HEK293T (cell line): ENCODE measurements around the gene ZNF736.

Source experiments
- CTCF ChIA-PET: fragments of 350-600 bp; formaldehyde crosslinking; extraction: SDS; loops from one replicate; lab custom pipeline; 2021; ENCODE audit warnings: antibody characterized with exemption, inconsistent platforms; lab: Yijun Ruan, JAX
- POLR2A ChIA-PET: fragments of 350-600 bp; formaldehyde crosslinking; extraction: SDS; loops from one replicate; lab custom pipeline; 2020; ENCODE audit warnings: antibody characterized with exemption, inconsistent platforms; lab: Yijun Ruan, JAX
- DNase-seq: peaks from one replicate; pipeline ENCODE4 v3.0.0; 2012; ENCODE audit warnings: mixed read lengths; ENCODE audit errors: extremely low spot score
- ARNT ChIP-seq: fragments of 450-650 bp; IDR thresholded peaks from 2 replicates; pipeline ENCODE4 v1.6.1; 2017; ENCODE audit warnings: mild to moderate bottlenecking
- BHLHE40 ChIP-seq: fragments of 450-650 bp; IDR thresholded peaks from 2 replicates; pipeline ENCODE4 v1.6.1; 2016; ENCODE audit warnings: mild to moderate bottlenecking, moderate library complexity, borderline replicate concordance
- CTBP1 ChIP-seq: fragments of 450-650 bp; IDR thresholded peaks from 2 replicates; pipeline ENCODE4 v1.6.1; 2016; ENCODE audit warnings: borderline replicate concordance
- ELF4 ChIP-seq: fragments of 450-650 bp; IDR thresholded peaks from 2 replicates; pipeline ENCODE4 v1.6.1; 2017; ENCODE audit warnings: antibody characterized with exemption
- FOXA1 ChIP-seq: fragments of 450-650 bp; IDR thresholded peaks from 2 replicates; pipeline ENCODE4 v1.6.1; 2016; ENCODE audit warnings: mild to moderate bottlenecking
- FOXK2 ChIP-seq: fragments of 450-650 bp; IDR thresholded peaks from 2 replicates; pipeline ENCODE4 v1.6.1; 2016; ENCODE audit warnings: mild to moderate bottlenecking
- FOXM1 ChIP-seq: fragments of 450-650 bp; IDR thresholded peaks from 2 replicates; pipeline ENCODE4 v1.6.1; 2017; ENCODE audit warnings: mild to moderate bottlenecking, borderline replicate concordance
- HDGF ChIP-seq: fragments of 450-650 bp; IDR thresholded peaks from 2 replicates; pipeline ENCODE4 v1.6.1; 2017; ENCODE audit warnings: antibody characterized with exemption, borderline replicate concordance
- L3MBTL2 ChIP-seq: fragments of 450-650 bp; conservative IDR thresholded peaks from 2 replicates; pipeline ENCODE4 v1.6.1; 2016; ENCODE audit warnings: mild to moderate bottlenecking
- LEF1 ChIP-seq: fragments of 450-650 bp; IDR thresholded peaks from 2 replicates; pipeline ENCODE4 v1.6.1; 2017; ENCODE audit warnings: mild to moderate bottlenecking, borderline replicate concordance
- NFRKB ChIP-seq: fragments of 450-650 bp; IDR thresholded peaks from 2 replicates; pipeline ENCODE4 v1.6.1; 2016; ENCODE audit warnings: mild to moderate bottlenecking, moderate library complexity
- PKNOX1 ChIP-seq: fragments of 450-650 bp; IDR thresholded peaks from 2 replicates; pipeline ENCODE4 v1.6.1; 2016
- SP1 ChIP-seq: fragments of 450-650 bp; IDR thresholded peaks from 2 replicates; pipeline ENCODE4 v1.6.1; 2017
- SUZ12 ChIP-seq: fragments of 450-650 bp; IDR thresholded peaks from 2 replicates; pipeline ENCODE4 v1.6.1; 2016; ENCODE audit warnings: mild to moderate bottlenecking
- TARDBP ChIP-seq: fragments of 450-650 bp; IDR thresholded peaks from 2 replicates; pipeline ENCODE4 v1.6.1; 2016
- ZNF384 ChIP-seq: fragments of 450-650 bp; IDR thresholded peaks from 2 replicates; pipeline ENCODE4 v1.6.1; 2016

ZNF736 gene

GRCh38 chr7:64300641-64301405 lies 12.9 kb upstream of the ZNF736 start:
- ChIA-PET POLR2A (no interaction called here), CTCF (no interaction called here)
- TF ChIP-seq PKNOX1 (no peak), CTBP1 (no peak), NFRKB (no peak), SUZ12 (no peak), FOXA1 (no peak), L3MBTL2 (no peak), TARDBP (no peak), LEF1 (no peak), SP1 (no peak), FOXM1 (no peak), ZNF384 (no peak), BHLHE40 (no peak), FOXK2 (no peak), ELF4 (no peak), ARNT (no peak), HDGF (no peak)
- no peak for DNase-seq

GRCh38 chr7:64307254-64308015 lies 6.3 kb upstream of the ZNF736 start:
- DNase-seq, result peak; percentile 78
- CTCF ChIA-PET, result no interaction called here
- POLR2A ChIA-PET, result interaction anchor here (0.7 to 2.3 kb wide), 3 partner anchors 10 to 255 kb away, joined by 4 to 10 read pairs (median 5); partner anchors contain the start of gene ZNF680
- TF ChIP-seq ELF4, result 0 out of 2 replicates have a peak, but pooled peaks have one; percentile 18
- TF ChIP-seq PKNOX1, result no peak
- peak; percentile 72 for TF ChIP-seq L3MBTL2

- POLR2A ChIA-PET, result interaction anchor here (1.3 to 2.3 kb wide), 2 partner anchors 9 to 255 kb away, joined by 5 to 10 read pairs; partner anchors contain the start of gene ZNF680
- no peak for TF ChIP-seq FOXM1
- TF ChIP-seq ARNT, result no peak
- TF ChIP-seq SUZ12, result no peak
- no peak for TF ChIP-seq CTBP1
- TF ChIP-seq LEF1, result no peak
- TF ChIP-seq ZNF384, result no peak
- TF ChIP-seq ELF4, result no peak
- no peak for TF ChIP-seq TARDBP
- no peak for TF ChIP-seq PKNOX1
- no peak for TF ChIP-seq FOXK2
- TF ChIP-seq L3MBTL2, result no peak
- TF ChIP-seq HDGF, result no peak
- TF ChIP-seq NFRKB, result no peak
- TF ChIP-seq SP1, result no peak
- no peak for TF ChIP-seq BHLHE40
- TF ChIP-seq FOXA1, result no peak
- DNase-seq, result no peak
- CTCF ChIA-PET, result no interaction called here
These were observed 5.8 kb upstream of the ZNF736 start for GRCh38 chr7:64308016-64308270.

GRCh38 chr7:64310426-64310825 lies 3.3 kb upstream of the ZNF736 start:
- POLR2A ChIA-PET, result no interaction called here
- TF ChIP-seq LEF1, result no peak
- TF ChIP-seq PKNOX1, result no peak
- no peak for TF ChIP-seq ARNT
- TF ChIP-seq HDGF, result no peak
- no peak for TF ChIP-seq NFRKB
- TF ChIP-seq SP1, result no peak
- no peak for TF ChIP-seq SUZ12
- TF ChIP-seq BHLHE40, result no peak
- TF ChIP-seq FOXK2, result no peak
- TF ChIP-seq ELF4, result no peak
- CTCF ChIA-PET, result no interaction called here
- DNase-seq, result no peak

- TF ChIP-seq ARNT (no peak), CTBP1 (no peak), NFRKB (no peak), SUZ12 (no peak), PKNOX1 (no peak)
- ChIA-PET CTCF (no interaction called here), POLR2A (interaction anchor here (1.0 kb wide), 1 partner anchor 12 kb away, joined by 4 read pairs; no protein-coding TSS in a partner anchor)
- no peak for DNase-seq
These were observed 935 bp upstream of the ZNF736 start for GRCh38 chr7:64312826-64313225.
